IMR-90 (cell line): ENCODE data around the gene L3MBTL4. TPM values are rescaled to one million over a fixed set of nuclear protein-coding genes. Genes with fewer than 3 reads are reported as not detected.

Experiments
- ATAC-seq: fragments of 200-7000 bp; cut with Tn5 transposase; 2 replicates; pipeline ENCODE4 v1.9.1; 2020; ENCODE audit warnings: low read depth, mild to moderate bottlenecking, moderate library complexity
- BruUV-seq: library from RNA; stranded (reverse); fragments of 400-500 nt; replicated peaks from 2 replicates; lab custom pipeline; 2021; lab: Mats Ljungman, UMichigan
- CTCF ChIA-PET: fragments of 300-600 bp; formaldehyde crosslinking; extraction: SDS; loops from one replicate; lab custom pipeline; 2021; ENCODE audit warnings: antibody characterized with exemption; lab: Yijun Ruan, JAX
- POLR2A ChIA-PET: fragments of 300-600 bp; sonication (Branson Sonifier 250); formaldehyde crosslinking; loops from one replicate; lab custom pipeline; 2022; ENCODE audit warnings: antibody characterized with exemption; ENCODE audit not compliant: unreplicated experiment; lab: Charles Lee
- DNase-seq: peaks from one replicate; pipeline ENCODE4 v3.0.0; 2013
- H2AFZ ChIP-seq: replicated peaks from 2 replicates; pipeline ENCODE3; 2013; ENCODE audit warnings: low read length, mild to moderate bottlenecking; ENCODE audit not compliant: poor library complexity
- H2AK5ac ChIP-seq: 2 replicates; pipeline ENCODE4 v1.6.1; 2013; ENCODE audit warnings: low read depth, low read length, inconsistent platforms
- H2AK9ac ChIP-seq: replicated peaks from 2 replicates; pipeline ENCODE3; 2013; ENCODE audit warnings: mild to moderate bottlenecking, low read depth, low read length, moderate library complexity; ENCODE audit not compliant: poor library complexity
- H2BK120ac ChIP-seq: 2 replicates; pipeline ENCODE4 v1.6.1; 2013; ENCODE audit warnings: low read depth, low read length, inconsistent platforms
- H2BK15ac ChIP-seq: 3 replicates; pipeline ENCODE4 v1.6.1; 2013; ENCODE audit warnings: low read depth, low read length, inconsistent platforms
- H2BK20ac ChIP-seq: 2 replicates; pipeline ENCODE4 v1.6.1; 2013; ENCODE audit warnings: low read depth, mild to moderate bottlenecking, inconsistent platforms, low read length, moderate library complexity
- H2BK5ac ChIP-seq: 2 replicates; pipeline ENCODE4 v1.6.1; 2013; ENCODE audit warnings: mild to moderate bottlenecking, low read depth, low read length, inconsistent platforms; ENCODE audit not compliant: poor library complexity, severe bottlenecking
- H3K14ac ChIP-seq: replicated peaks from 2 replicates; pipeline ENCODE4 v1.6.1; 2013; ENCODE audit warnings: low read depth, low read length, inconsistent platforms
- H3K18ac ChIP-seq: 2 replicates; pipeline ENCODE4 v1.6.1; 2013; ENCODE audit warnings: low read depth, low read length, control low read depth
- H3K23ac ChIP-seq: 2 replicates; pipeline ENCODE4 v1.6.1; 2013; ENCODE audit warnings: low read depth, low read length, inconsistent platforms
- H3K27ac ChIP-seq: 2 replicates; pipeline ENCODE4 v1.5.1; 2013; ENCODE audit warnings: mild to moderate bottlenecking, control low read depth, low read length; ENCODE audit not compliant: insufficient read depth
- H3K27me3 ChIP-seq: 2 replicates; pipeline ENCODE4 v1.6.1; 2013; ENCODE audit warnings: low read length; ENCODE audit not compliant: control insufficient read depth, insufficient read depth
- H3K36me3 ChIP-seq: 2 replicates; pipeline ENCODE4 v1.6.1; 2013; ENCODE audit warnings: low read length, mixed read lengths; ENCODE audit not compliant: control insufficient read depth, insufficient read depth
- H3K4ac ChIP-seq: 2 replicates; pipeline ENCODE4 v1.6.1; 2013; ENCODE audit warnings: low read depth, low read length, inconsistent platforms
- H3K4me1 ChIP-seq: 2 replicates; pipeline ENCODE4 v1.6.1; 2013; ENCODE audit warnings: low read length, mixed read lengths; ENCODE audit not compliant: control insufficient read depth, insufficient read depth
- H3K4me2 ChIP-seq: 2 replicates; pipeline ENCODE4 v1.6.1; 2013; ENCODE audit warnings: low read depth, mild to moderate bottlenecking, control low read depth, low read length, moderate library complexity
- H3K4me3 ChIP-seq: 2 replicates; pipeline ENCODE4 v1.5.1; 2013; ENCODE audit warnings: low read depth, mild to moderate bottlenecking, control low read depth, low read length, moderate library complexity; ENCODE audit not compliant: insufficient read depth
- H3K56ac ChIP-seq: 2 replicates; pipeline ENCODE4 v1.6.1; 2013; ENCODE audit warnings: low read length, inconsistent platforms; ENCODE audit not compliant: insufficient read depth; ENCODE audit errors: extremely low read depth
- H3K79me1 ChIP-seq, 2 experiments: 2 replicates each; pipeline ENCODE4 v1.6.1; 2013; ENCODE audit warnings: low read length in 2 of 2, inconsistent platforms in 1 of 2, low read depth in 1 of 2
- H3K9ac ChIP-seq: 2 replicates; pipeline ENCODE4 v1.6.1; 2013; ENCODE audit warnings: low read depth, low read length, control low read depth
- H3K9me1 ChIP-seq: 2 replicates; pipeline ENCODE4 v1.6.1; 2013; ENCODE audit warnings: low read length, inconsistent platforms; ENCODE audit not compliant: insufficient read depth
- H3K9me3 ChIP-seq: 2 replicates; pipeline ENCODE4 v1.6.1; 2013; ENCODE audit warnings: low read length; ENCODE audit not compliant: control insufficient read depth, insufficient read depth
- H4K20me1 ChIP-seq: 2 replicates; pipeline ENCODE4 v1.6.1; 2013; ENCODE audit warnings: low read length, inconsistent platforms; ENCODE audit not compliant: insufficient read depth
- H4K5ac ChIP-seq: 2 replicates; pipeline ENCODE4 v1.6.1; 2013; ENCODE audit warnings: mild to moderate bottlenecking, low read depth, low read length, control low read depth
- H4K8ac ChIP-seq, 2 experiments: 2 replicates each; pipeline ENCODE4 v1.6.1; 2013; ENCODE audit warnings: low read depth in 2 of 2, low read length in 2 of 2, control low read depth in 1 of 2, inconsistent platforms in 1 of 2
- H4K91ac ChIP-seq: 2 replicates; pipeline ENCODE4 v1.6.1; 2013; ENCODE audit warnings: low read depth, low read length, inconsistent platforms; ENCODE audit not compliant: insufficient read depth
- BHLHE40 ChIP-seq: fragments of 150-350 bp; IDR thresholded peaks from 2 replicates; pipeline ENCODE4 v1.6.1; 2016; ENCODE audit warnings: mild to moderate bottlenecking, low read depth, low read length
- FOS ChIP-seq: fragments of 150-350 bp; IDR thresholded peaks from 2 replicates; pipeline ENCODE4 v1.6.1; 2016; ENCODE audit warnings: low read depth, low read length
- POLR2A ChIP-seq: IDR thresholded peaks from 2 replicates; pipeline ENCODE4 v1.6.1; 2012; ENCODE audit warnings: mild to moderate bottlenecking, low read depth, low read length
- RAD21 ChIP-seq: IDR thresholded peaks from 2 replicates; pipeline ENCODE4 v1.6.1; 2012; ENCODE audit warnings: low read length, improper control_type of control experiment
- RCOR1 ChIP-seq: IDR thresholded peaks from 2 replicates; pipeline ENCODE4 v1.6.1; 2012; ENCODE audit warnings: mild to moderate bottlenecking, low read length, improper control_type of control experiment; ENCODE audit not compliant: insufficient replicate concordance
- RFX5 ChIP-seq: IDR thresholded peaks from 2 replicates; pipeline ENCODE4 v1.8.0; 2012; ENCODE audit warnings: low read depth, mild to moderate bottlenecking, low read length, moderate library complexity
- SMC3 ChIP-seq: fragments of 150-350 bp; IDR thresholded peaks from 2 replicates; pipeline ENCODE4 v1.6.1; 2016; ENCODE audit warnings: low read depth, mild to moderate bottlenecking, antibody characterized with exemption, low read length, moderate library complexity
- WGBS, 2 experiments: methylation state at CpG; one replicate each; pipeline versions ENCODE4 v1.1.5 to v1.1.7; 2013; ENCODE audit warnings: missing lambda C conversion rate in 2 of 2; ENCODE audit not compliant: insufficient read length in 1 of 2; ENCODE audit errors: extremely low coverage in 2 of 2; 5-methylcytosine and 5-hydroxymethylcytosine counted together
- dilution Hi-C: fragments of 300-500 bp; cut with HindIII; formaldehyde crosslinking; loops from one replicate; pipeline ENCODE4 v1.14.3; 2018; ENCODE audit warnings: low sequenced_read_pairs; ENCODE audit not compliant: unreplicated experiment
- in situ Hi-C: fragments of 300-500 bp; cut with MboI; formaldehyde crosslinking; loops from 3 replicates; pipeline ENCODE4 v1.14.3; 2019; ENCODE audit warnings: low sequenced_read_pairs, inconsistent platforms, mixed read lengths
- intact Hi-C: fragments of 100-400 bp; cut with micrococcal nuclease; formaldehyde crosslinking; loops from 2 replicates; pipeline ENCODE4 v1.10.0; 2022
- polyA plus RNA-seq, 3 experiments: library from polyadenylated mRNA; depleted of rRNA; stranded (reverse); fragments of >200 nt; gene quantifications; 2 replicates each; pipeline ENCODE4 v1.2.3, GENCODE V29; 2012; ENCODE audit warnings: low replicate concordance in 1 of 3
- total RNA-seq: library from RNA; depleted of rRNA; stranded (reverse); fragments of >200 nt; gene quantifications from 2 replicates; pipeline ENCODE4 v1.2.3, GENCODE V29; 2012
- TF ChIP-seq, protein P1 (sequence below): fragments of 150-350 bp; IDR thresholded peaks from 2 replicates; pipeline ENCODE4 v1.6.1; 2017; ENCODE audit warnings: mild to moderate bottlenecking, antibody characterized with exemption, low read length, low read depth

Gene L3MBTL4
- total and polyA plus RNA-seq, 2 of the 4 experiments (the other 2 are of a cell fraction), result under 0.01 to 0.02 TPM

DNA sequence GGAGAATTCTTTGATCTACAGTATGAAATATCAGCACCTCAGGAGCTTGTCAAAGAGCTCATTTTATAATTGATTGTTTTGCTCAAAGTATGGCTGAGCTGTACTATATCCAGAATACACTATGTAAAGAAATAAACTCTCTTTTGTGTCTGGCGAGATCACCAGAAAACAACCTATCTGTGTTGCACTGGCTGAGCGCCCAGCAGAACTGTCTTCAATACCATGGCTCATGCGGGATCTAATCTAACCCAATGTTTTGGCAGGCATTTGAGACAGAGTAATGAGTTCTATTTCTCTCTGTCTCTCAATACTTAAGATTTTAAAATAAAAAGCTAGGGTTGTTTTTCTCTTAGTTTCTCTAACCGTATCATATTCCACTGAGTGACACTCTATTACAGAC lies 192.4 kb downstream of the L3MBTL4 start:
- Histone ChIP-seq H4K20me1 (no peaks in the 10 kb centered on the region), H3K4me3 (no peak overlapping the region), H3K14ac (no peak overlapping the region), H2BK15ac (no peak overlapping the region), H2AFZ (no peak overlapping the region), H3K9me3 (no peaks in the 10 kb centered on the region), H3K4me1 (no peaks in the 10 kb centered on the region), H3K4me2 (no peak overlapping the region), H3K18ac (no peak overlapping the region), H3K27ac (no peak overlapping the region), H3K4ac (no peak overlapping the region), H3K23ac (no peak overlapping the region), H4K8ac (no peak overlapping the region), H3K36me3 (no peaks in the 10 kb centered on the region), H3K56ac (no peak overlapping the region), H2BK120ac (no peak overlapping the region), H4K5ac (no peak overlapping the region), H2AK5ac (no peak overlapping the region), H3K79me1 (no peaks in the 10 kb centered on the region), H2BK20ac (no peak overlapping the region), H4K91ac (no peak overlapping the region), H3K9me1 (no peaks in the 10 kb centered on the region), H2AK9ac (no peak overlapping the region), H3K27me3 (no peaks in the 10 kb centered on the region), H3K9ac (no peak overlapping the region), H2BK5ac (no peak overlapping the region)
- intact Hi-C loops (loop anchor here (10.0 kb wide), 1 partner anchor 303 kb away; no protein-coding TSS in a partner anchor), dilution Hi-C loops (no loop called here), in situ Hi-C loops (loop anchor here (25.0 kb wide), 1 partner anchor 665 kb away; no protein-coding TSS in a partner anchor)
- no TSS peak for BruUV-seq
- TF ChIP-seq POLR2A (no peak), SMC3 (no peak), RAD21 (no peak), BHLHE40 (no peak), RCOR1 (no peak), RFX5 (no peak), FOS (no peak)
- TF ChIP-seq, protein P1, sequence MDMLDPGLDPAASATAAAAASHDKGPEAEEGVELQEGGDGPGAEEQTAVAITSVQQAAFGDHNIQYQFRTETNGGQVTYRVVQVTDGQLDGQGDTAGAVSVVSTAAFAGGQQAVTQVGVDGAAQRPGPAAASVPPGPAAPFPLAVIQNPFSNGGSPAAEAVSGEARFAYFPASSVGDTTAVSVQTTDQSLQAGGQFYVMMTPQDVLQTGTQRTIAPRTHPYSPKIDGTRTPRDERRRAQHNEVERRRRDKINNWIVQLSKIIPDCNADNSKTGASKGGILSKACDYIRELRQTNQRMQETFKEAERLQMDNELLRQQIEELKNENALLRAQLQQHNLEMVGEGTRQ, result no peak
- no CpG with 5 or more reads among the region's 4 CpGs for WGBS, 2 experiments
- ChIA-PET POLR2A (no interaction called here), CTCF (interaction anchor here (1.1 kb wide), 1 partner anchor 354 kb away, joined by 3 read pairs; no protein-coding TSS in a partner anchor)
- DNase-seq (no peak), ATAC-seq (no peak)
